ENCODE measurements around the gene RYR2.

GRCh38 chr1:237186675-237187074 is 144.7 kb downstream of the RYR2 start:
- TF ChIP-seq CTCF (IDR thresholded peaks at IDR 0.05) (no peak), POLR2A (IDR thresholded peaks at IDR 0.05) (no peak)
